ENCODE data around the gene RPTOR.

The RPTOR gene

DNA sequence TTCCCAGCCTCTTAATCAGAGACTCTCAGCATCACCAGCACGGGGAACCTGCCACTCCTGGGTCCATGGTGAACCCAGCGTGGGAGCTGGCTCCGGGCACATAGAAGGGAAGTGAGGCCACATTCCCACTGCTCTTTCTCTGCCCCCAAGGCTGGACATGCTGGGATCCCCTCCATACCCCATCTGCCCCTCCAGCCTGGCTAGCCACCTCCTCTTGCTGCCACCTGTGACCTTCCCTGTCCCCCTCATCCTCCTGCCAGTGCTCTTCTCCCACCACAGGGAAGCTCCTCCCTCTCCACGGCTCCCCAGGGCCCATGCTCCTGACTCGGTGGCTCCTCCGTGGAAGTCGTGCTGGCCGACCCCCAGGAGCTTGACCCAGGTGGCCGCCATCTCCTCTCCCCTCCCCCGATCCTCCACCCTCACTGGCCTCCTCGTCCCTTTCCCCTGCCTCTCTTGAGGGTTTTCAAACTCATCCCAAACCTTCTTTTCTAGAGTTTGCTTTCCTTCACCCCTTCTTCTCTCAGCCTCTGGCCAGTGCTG, 307.9 kb downstream of the RPTOR start:
- no peak for DNase-seq (ENCODE audit: low read depth in 4 of 4, low spot score in 1 of 4)

DNA sequence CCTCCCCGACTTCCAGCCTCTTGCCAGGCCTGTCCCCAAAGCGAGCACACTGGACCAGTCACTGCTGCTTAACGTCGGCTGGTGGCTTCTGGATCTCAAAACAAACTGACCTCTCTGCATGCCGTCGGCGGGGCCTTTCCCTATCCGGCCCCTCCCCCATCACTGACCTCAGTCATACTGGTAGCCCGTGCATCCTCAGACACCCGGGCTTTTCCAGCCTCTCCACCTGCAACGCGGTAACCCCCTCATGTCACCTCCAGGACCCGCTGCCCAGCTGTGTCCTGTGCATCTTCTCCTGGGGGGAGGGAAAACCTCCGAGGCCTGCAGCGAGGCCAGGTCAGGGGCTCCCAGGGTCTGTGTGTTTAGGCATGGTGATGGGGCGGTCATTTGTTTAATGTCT, 308.4 kb downstream of the RPTOR start:
- no peak for DNase-seq (ENCODE audit: low read depth in 4 of 4, low spot score in 1 of 4)

DNA sequence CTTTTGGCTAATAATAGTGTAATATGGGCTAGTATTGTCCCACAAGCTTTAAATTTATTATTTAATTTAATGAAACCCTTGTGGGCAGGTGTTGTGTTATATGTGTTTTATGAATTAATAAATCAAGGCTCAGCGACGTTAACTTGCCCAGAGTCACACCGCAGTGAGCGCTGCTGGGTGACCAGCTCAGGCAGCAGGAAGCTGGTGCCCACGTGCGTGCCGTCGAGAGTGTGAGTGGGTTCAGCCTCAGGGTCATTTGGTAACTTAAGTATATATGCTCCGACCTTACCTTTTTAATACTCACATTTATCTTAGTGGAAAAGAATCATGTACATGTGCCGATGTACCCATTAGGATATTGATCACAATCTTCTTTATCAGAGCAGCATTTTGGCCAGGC, 309.6 kb downstream of the RPTOR start:
- no peak for DNase-seq (ENCODE audit: low read depth in 4 of 4, low spot score in 1 of 4)

DNA sequence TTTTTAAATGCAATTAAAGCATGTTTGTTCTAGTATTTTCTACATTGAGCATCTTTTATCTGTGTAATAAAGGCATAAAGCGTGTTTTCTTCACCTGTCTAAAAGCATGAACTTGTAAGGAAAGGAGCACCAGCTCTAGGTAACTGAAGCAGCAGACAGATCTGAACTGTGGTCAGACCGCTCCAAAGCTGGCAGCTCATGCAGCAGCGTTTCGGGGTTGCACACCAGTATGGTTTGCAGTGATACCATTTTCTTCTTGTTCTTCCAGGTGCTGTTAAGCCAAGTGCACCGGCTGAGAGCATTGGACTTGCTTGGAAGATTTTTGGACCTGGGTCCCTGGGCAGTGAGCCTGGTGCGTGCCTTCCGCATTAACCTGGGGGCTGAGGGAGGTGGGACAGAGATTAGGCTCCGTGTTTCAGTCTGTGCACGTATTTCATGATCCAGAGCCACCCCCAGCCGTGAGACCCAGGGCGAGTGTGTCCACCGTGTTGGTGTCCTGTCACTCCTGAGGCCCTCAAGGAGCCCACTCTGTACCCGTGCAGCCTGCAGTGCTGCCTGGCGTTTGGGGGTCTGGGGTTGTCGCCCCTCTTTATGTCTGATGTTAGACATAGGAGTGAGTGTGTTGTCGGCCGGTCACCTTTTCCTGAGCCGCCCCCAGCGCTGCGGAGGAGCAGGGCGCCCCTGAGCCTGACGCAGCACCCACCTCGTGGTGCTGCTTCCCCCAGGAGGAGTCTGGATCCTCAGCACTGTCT, 310.7 kb downstream of the RPTOR start:
- DNase-seq (ENCODE audit: low read depth in 4 of 4, low spot score in 1 of 4), result no peak

DNA sequence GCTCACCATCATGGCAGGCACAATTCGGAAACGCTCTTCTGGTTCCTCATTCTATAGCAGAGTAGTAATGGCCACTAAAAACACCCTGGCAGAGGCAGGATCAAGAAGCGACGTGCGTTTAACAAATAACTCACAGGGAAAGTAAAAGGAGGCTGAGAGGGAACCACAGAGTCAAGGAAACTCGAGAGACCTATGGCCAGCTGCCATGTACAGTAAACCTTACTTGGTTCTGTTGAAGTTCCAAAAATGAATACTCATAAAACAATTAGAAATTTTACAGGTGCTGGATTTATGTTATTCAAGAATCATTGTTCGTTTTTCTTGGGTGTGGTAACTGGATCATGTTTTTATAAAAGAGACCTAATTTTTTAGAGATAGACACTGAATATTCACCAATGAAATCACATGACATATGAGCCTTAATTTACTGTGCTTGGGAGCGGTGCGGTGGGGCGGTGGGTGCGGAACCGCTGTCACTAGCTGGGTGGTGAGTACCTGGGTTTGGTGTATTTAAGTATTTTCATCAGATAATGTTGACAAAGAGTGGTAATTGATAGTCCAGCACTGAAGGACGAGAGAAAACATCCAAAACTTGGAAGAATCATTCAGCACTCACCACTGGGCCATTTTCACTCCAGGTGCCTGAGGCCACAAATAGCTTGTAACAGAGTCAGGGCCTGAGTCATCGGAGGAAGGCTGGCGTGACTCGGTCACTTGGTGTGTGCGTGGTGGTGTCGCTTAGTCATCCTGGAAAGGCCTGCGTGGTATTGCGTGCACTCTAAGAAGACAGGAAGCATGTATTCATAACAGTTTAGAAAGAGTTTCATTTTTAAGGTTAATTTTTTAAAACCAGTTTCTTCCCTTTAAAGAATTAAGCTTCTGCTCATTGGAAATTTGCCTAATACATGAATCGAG, 311.6 kb downstream of the RPTOR start:
- DNase-seq (ENCODE audit: low read depth in 4 of 4, low spot score in 1 of 4), result peak; percentile 48 to 84 (median 74)

DNA sequence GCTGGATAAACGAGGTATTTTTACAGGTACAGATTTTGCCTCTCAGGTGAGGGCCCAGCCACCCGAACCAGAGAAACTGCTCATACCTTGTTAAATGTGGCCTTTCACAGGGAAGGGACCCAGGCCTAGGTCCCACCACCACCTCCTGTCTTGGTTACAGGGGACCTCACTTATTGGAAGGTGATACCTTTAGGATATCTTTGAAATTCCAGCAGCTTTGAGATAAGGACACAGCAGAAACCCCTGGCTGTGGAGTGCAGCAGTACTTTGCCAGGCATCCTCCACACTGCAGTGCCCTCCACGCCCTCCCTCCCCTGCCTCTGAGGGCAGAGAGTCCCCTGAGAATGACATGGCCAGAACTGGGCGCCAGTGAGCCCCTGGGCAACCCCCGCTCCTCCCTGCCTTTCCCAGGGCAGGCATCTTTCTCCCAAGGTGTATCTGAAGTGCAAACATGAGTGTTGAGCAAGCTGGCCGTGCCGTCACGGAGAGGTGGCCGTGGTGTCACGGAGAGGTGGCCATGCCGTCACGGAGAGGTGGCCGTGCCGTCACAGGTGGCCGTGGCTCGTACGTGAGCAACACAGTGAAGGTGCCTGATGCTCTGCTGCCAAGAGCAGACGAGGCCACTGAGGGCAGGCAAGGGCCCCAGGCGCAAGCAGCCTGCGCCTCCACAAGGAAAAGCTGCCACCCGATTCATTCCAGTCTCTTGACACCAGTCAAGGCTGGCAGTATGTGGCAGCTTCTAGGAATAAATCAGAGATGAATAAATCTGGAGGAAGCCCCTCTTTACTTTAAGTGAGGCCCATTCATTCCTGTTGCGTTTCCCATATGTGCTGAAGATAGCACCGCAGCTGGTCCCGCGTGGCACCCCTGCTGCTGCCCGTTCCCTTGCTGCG, 312.5 kb downstream of the RPTOR start:
- no peak for DNase-seq (ENCODE audit: low read depth in 4 of 4, low spot score in 1 of 4)

DNA sequence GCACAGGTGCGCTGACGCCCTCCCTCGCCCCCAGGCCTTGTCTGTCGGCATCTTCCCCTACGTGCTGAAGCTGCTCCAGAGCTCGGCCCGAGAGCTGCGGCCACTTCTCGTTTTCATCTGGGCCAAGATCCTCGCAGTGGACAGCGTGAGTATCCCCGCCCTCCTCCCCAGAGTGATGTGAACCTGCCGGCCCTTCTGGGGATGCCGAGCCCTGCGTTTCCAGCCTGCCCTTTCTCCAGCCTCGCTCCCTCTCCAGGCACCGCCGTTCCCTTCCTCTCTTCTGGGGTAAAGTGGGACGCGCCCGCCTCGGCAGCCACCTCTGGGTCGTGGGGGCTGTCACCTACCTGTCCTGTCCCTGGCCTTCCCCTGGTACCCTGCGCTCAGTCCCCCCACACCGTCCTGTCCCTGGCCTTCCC, 313.1 kb downstream of the RPTOR start:
- no peak for DNase-seq (ENCODE audit: low read depth in 4 of 4, low spot score in 1 of 4)

DNA sequence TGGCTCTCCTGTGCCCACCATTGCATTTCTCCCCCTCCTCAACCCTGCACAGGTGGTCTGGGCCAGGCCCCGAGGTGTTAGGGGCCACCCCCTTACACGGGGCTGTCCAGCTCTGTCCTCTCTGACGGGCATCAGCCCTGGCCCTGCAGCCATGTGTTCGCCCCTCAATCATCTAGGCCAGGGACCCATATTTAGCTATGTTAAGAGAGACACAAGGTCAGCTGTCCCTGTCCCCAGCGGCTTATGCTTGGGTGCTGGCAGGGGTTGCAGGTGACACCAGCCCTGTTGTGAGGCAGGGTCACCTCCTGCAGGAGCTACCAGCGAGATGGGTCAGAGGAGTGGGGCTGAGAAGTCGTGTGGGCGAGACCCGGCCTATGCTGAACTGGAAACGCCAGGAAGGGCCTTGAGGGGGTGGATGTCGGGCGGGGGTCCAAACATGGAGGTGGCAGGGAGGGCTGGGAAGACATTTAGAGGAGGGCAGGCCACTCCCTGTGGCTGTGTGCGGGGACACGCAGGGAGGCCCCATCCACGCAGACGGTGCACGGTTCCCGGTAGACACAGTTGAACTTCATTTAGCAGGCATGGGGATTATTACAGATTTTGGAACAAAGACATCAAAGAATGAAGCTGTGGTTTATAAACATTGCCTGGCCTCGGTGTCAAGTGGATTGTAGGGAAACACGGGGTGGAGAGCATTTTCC, 313.8 kb downstream of the RPTOR start:
- DNase-seq (ENCODE audit: low read depth in 4 of 4, low spot score in 1 of 4), result no peak

DNA sequence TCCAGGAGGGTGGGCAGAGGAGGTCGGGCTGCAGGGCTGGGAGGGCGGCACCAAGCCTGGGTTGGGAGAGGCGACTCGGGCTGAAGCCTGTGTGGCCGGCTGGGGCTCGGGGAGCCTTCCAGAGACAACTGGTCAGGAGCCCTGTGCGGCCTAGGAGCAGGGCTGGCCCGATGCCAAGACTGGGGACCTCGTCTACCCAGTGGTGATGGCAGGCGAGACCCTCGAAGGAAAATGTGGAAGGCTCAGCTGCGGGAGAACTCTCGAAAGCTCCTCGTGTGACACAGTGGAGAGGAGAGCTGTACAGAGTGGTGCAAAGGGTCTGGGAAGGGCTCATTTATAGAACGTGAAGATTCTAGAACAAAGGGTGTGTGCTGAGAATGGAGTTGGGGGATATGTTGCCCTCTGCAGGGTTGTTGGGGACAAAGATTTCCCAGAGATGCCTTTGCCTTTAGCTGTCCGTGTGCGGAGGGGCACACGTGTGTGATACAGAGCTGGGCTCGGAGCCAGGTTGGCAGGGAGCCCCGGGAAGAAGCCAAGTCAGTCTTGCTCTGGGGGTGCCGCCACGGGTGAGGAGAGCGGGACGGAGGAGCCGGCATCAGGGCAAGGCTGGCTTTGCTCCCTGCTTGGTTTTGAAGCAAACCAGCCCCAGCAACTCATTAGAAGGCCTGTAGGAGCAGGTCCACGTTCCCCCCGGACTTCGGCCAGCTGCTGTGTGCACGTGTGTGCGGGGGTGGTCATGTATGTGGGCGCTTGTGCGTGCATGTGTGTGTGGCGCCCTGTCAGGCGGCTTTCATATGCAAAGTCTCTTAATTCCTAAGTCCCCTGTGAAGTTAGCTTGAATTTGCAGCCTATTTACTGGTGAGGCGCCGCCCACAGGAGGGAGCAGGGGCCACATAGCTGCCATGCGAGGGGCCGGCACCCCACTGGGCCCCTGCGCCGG, 314.6 kb downstream of the RPTOR start:
- no peak for DNase-seq (ENCODE audit: low read depth in 4 of 4, low spot score in 1 of 4)

DNA sequence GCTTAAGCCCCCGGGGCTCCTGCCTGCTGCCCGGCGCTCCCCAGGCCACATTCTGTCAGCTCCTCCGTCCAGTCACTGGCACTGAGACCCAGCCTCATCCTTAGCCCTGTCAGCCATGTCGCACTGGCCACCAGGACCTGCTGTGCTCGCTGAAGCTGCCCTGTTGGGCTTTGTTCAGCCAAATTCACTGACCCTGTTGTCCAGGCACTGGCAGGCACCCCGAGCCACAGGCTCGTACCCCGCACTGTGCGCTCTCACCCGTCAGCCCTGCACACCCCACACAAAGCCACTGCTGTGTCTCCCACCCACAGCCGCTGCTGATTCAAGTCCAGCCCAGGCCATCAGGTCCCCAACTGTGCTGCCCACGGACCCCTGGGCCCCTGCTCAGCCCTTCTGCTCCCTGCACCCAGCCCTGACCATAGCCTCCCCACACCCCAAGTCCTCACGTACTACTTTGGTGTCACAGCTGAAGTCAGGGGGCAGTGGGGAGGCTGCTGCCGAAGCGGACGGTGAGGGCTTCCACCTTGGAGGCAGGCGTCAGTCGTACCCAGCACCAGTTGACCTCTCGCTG, 315.5 kb downstream of the RPTOR start:
- no peak for DNase-seq (ENCODE audit: low read depth in 4 of 4, low spot score in 1 of 4)

DNA sequence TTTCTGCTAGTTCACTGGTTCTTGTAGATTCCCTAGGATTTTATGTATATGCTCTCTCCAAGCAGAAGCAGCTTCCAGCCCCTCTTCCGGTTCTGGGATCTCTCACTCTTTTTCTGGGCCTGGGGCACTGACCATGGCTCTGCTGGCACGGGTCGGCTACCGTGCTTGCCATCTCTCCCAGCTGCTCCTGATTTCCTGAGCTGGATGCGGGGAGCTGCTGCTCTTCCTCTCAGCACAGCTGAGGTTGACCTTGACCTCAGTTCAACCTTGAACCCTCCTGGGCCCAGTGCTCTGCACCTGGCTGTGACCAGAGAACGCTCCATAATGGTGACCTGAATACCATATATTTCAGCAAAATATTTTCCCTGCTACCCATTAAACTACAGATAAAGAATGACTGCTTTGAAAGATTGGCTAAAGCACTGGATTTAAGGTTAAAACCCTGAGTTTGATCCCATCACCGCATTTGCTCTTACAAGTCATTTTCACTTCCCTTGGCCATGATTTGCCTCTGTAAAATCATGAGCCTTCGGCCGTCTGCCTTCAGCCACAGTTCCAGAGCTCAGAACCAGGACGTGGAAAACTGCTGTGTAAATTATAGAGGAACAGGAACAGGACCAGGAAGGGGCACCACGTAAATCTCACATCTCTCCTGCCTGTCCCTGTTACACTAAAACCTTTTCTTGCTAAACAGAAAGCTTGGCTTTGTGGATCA, 316.2 kb downstream of the RPTOR start:
- no peak for DNase-seq (ENCODE audit: low read depth in 4 of 4, low spot score in 1 of 4)

DNA sequence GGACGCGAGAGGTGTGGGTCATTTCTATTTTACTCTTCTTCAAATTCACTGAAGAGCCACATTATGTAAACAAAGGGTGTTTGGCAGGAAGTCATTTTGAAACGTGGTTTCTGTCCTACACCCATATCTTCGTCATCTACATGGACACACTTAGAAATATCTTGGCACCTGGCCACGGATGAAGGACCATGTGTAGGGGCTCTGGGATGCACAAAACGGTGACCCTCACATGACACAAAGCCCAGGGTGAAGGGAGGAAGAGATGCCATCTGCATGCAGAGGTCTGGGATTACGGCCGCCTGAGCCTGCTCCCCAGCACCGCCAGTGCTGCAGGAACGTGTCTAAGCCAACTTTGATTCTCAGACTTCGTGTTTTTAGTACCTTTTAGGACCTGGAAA, 316.8 kb downstream of the RPTOR start:
- DNase-seq (ENCODE audit: low read depth in 4 of 4, low spot score in 1 of 4), result no peak

DNA sequence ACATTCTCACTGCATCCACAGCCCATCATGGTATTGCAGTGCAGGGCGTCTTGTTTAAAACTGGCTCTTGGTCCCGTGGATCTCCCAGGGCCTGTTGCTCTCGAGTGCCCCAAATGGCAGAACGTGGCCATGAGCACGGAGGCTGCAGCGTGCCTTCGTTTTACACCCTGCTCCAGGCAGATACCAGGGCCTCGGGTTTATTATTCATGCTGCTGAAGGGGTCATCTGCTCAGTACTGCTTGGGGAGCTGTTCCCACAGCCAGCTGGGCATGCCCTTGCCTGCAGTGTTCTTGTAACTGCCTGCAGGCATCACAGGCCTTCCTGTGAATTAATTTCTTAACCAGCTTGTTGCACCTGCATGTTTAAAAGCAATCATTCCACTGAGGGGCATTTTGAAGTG, 317.3 kb downstream of the RPTOR start:
- DNase-seq (ENCODE audit: low read depth in 4 of 4, low spot score in 1 of 4), result peak in 2 of 4 experiments; percentile 46 to 50

DNA sequence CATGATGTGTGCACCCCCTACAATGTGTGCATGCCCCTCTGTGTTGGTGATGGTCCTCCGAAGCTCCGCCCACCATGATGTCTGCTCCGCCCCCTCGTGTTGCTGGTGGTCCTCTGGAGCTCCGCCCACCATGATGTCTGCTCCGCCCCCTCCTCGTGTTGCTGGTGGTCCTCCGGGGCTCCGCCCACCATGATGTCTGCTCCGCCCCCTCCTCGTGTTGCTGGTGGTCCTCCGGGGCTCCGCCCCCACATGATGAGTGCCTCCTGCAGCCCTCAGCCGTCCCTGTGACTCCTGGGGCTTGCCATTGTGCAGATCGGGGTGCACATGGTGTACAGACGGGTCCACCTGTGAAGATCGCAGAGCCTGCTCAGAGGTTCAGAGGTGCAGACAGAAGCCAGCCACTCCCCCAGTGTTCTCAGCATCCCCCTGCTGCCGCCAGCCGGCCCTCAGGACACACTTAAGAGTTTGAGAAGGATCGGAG, 317.9 kb downstream of the RPTOR start:
- no peak for DNase-seq (ENCODE audit: low read depth in 4 of 4, low spot score in 1 of 4)

DNA sequence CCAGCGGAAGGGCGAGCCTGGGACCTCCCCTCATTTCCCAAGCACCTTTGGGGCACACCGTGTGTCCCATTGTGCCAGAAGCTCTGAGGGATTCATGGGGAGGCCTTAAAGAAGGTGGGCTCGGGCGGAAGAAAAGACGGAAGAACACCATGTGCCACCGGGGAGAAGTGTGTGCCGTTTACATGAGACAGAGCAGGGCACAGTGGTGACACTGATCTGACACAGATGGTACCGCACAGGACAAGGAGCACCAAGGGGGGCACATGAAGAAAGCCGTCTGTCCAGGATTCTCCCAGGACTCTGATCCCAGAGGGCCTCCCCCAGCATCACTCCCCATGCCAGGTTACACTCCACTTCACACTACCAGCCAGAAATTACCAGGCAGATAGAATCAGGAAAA, 318.3 kb downstream of the RPTOR start:
- no peak for DNase-seq (ENCODE audit: low read depth in 4 of 4, low spot score in 1 of 4)

DNA sequence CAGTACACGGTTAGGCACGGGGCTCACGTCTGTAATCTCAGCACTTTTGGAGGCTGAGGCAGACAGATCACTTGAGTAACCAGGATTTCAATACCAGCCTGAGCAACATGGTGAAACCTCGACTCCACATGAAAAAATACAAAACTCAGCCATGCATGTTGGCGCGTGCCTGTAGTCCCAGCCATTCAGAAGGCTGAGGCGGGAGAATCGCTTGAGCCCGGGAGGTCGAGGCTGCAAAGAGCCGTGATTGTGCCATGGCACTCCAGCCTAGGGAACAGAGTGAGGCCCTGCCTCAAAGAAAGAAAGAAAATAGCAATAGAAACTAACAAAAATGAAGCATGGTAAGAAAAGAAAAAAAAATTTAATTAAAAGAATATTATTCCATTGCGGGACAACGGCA, 319.0 kb downstream of the RPTOR start:
- no peak for DNase-seq (ENCODE audit: low read depth in 4 of 4, low spot score in 1 of 4)

DNA sequence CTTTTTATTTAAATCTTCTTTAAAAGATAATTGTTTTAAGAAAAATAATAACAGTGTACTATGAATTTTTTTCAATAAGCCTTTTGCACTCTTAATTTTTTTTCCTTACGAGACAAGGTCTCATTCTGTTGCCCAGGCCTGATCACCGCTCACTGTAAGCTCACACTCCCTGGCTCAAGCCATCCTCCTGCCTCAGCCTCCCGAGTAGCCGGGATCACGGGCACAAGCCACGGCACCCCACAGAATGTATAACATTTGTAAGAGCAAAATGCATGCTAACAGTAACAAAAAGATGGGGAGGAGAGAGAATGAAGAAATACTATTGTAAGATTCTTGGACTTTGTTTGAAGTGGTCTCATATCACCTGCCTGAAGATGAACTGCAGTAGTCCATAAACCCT, 320.1 kb downstream of the RPTOR start:
- no peak for DNase-seq (ENCODE audit: low read depth in 4 of 4, low spot score in 1 of 4)

Measured in stimulated activated CD4-positive, alpha-beta T cell treated with anti-CD3 and anti-CD28 coated beads, Interleukin-1b, Interleukin-23, amount 100 ng/mL, for 24 hours (primary cell).